ENCODE results near the gene ZNF79. TPM values are rescaled to one million over a fixed set of nuclear protein-coding genes. Genes with fewer than 3 reads are reported as not detected.

The ZNF79 gene
- total and polyA plus RNA-seq, 9 of the 15 experiments (the other 6 are each of a cell fraction or from before 2014, with no cell fraction given): 0.62 to 7.0 (median 4.1) TPM

- no peak overlapping the region for H3K4me2 ChIP-seq (ENCODE audit: insufficient read depth, low read length)
- BruUV-seq (replicated peaks): no TSS peak
- H3K9me1 ChIP-seq (ENCODE audit: control insufficient read depth, insufficient read depth, low read length): no peaks in the 10 kb centered on the region
- CTCF ChIA-PET (ENCODE audit: low intra/inter-chr PET ratio): no interaction called here
- intact Hi-C loops (cut with micrococcal nuclease): no loop called here
- H3K79me2 ChIP-seq (ENCODE audit: control insufficient read depth, insufficient read depth, low read length): no peaks in the 10 kb centered on the region
- POLR2A ChIA-PET: interaction anchor here (0.9 kb wide), 1 partner anchor 13 kb away, joined by 3 read pairs; no protein-coding TSS in a partner anchor
- H4K20me1 ChIP-seq (replicated peaks; ENCODE audit: control insufficient read depth, insufficient read depth, low read length): no peaks in the 10 kb centered on the region; the same call in 1 of the 2 replicates
- no peaks in the 10 kb centered on the region for H3K27me3 ChIP-seq (ENCODE audit: control insufficient read depth in 2 of 2, insufficient read depth in 2 of 2, low read length in 2 of 2)
- H3K27ac ChIP-seq (ENCODE audit: extremely low read depth, low read depth, low read length): no peak overlapping the region
- peaks cover 6 to 33% of the 10 kb centered on the region in 2 experiments; a peak in 4 of 5 replicates for H3K4me1 ChIP-seq (replicated peaks in 1 of 2; ENCODE audit: control insufficient read depth in 2 of 2, insufficient read depth in 2 of 2, low read length in 2 of 2)
- peaks cover 35% of the 10 kb centered on the region; the same call in 2 of the 3 replicates for H3K36me3 ChIP-seq (ENCODE audit: control insufficient read depth, insufficient read depth, low read length)
- ATAC-seq (no peak), FAIRE-seq (no peak), DNase-seq (ENCODE audit: extremely low read depth in 1 of 4, low spot score in 3 of 4) (no peak)
- in situ Hi-C loops (cut with MboI): no loop called here
- H3K9ac ChIP-seq (ENCODE audit: insufficient read depth in 1 of 2, low read depth in 2 of 2, low read length in 2 of 2): no peak overlapping the region
- WGBS (ENCODE audit: insufficient coverage, low coverage, missing lambda C conversion rate): 81% methylated on average over 8 of the region's 9 CpGs
- H3K9me3 ChIP-seq (replicated peaks; ENCODE audit: control insufficient read depth, insufficient read depth, low read depth, low read length): no peaks in the 10 kb centered on the region
- no peak overlapping the region for H3K4me3 ChIP-seq
- H2AFZ ChIP-seq (ENCODE audit: low read depth, low read length): no peak overlapping the region
- TF ChIP-seq CTCF (IDR thresholded peaks at IDR 0.05 in 2 of 3, conservative IDR thresholded peaks at IDR 0.05 in 1 of 3; ENCODE audit: insufficient read depth in 2 of 3, low read depth in 1 of 3, low read length in 3 of 3): no peak
- TF ChIP-seq NR4A1 (CRISPR knock-in tag; IDR thresholded peaks at IDR 0.05): no peak
- TF ChIP-seq NR4A1 (tag; IDR thresholded peaks at IDR 0.05): no peak
- TF ChIP-seq ZNF512 (tag; IDR thresholded peaks at IDR 0.05): no peak
- TF ChIP-seq ZNF134 (CRISPR knock-in tag; conservative IDR thresholded peaks at IDR 0.05): no peak
- TF ChIP-seq ERF (CRISPR knock-in tag; IDR thresholded peaks at IDR 0.05): no peak
- no peak for TF ChIP-seq UBTF (IDR thresholded peaks at IDR 0.05; ENCODE audit: borderline replicate concordance in 1 of 2, low read depth in 2 of 2, low read length in 2 of 2)
- TF ChIP-seq ZNF583 (CRISPR knock-in tag; IDR thresholded peaks at IDR 0.05): no peak
- no peak for TF ChIP-seq EZH2 (IDR thresholded peaks at IDR 0.05; ENCODE audit: borderline replicate concordance, low read depth, low read length)
- TF ChIP-seq STAT6 (CRISPR knock-in tag; IDR thresholded peaks at IDR 0.05): no peak
- TF ChIP-seq ZNF764 (CRISPR knock-in tag; IDR thresholded peaks at IDR 0.05; ENCODE audit: low read depth): no peak
- no peak for TF ChIP-seq FOXO4 (CRISPR knock-in tag; IDR thresholded peaks at IDR 0.05)
- no peak for TF ChIP-seq SMAD4 (CRISPR knock-in tag; conservative IDR thresholded peaks at IDR 0.05)
Measured at GRCh38 chr9:127494304-127494702, 70.1 kb downstream of the ZNF79 start.
